Nephron progenitor cell (in vitro differentiated cells): Measurements from ENCODE around the gene PGP.

Experiments used
- DNase-seq: peaks from one replicate; pipeline ENCODE4 v3.0.0; 2021
- H3K27ac Mint-ChIP-seq: 2 replicates; pipeline ENCODE4 v1.8.0; 2021; ENCODE audit warnings: mild to moderate bottlenecking, moderate library complexity, mixed read lengths
- H3K27me3 Mint-ChIP-seq: 2 replicates; pipeline ENCODE4 v1.8.0; 2021; ENCODE audit warnings: mild to moderate bottlenecking, low read depth, mixed read lengths; ENCODE audit not compliant: poor library complexity
- H3K36me3 Mint-ChIP-seq: 2 replicates; pipeline ENCODE4 v1.8.0; 2021; ENCODE audit warnings: low read depth, mixed read lengths
- H3K4me1 Mint-ChIP-seq: 2 replicates; pipeline ENCODE4 v1.8.0; 2021; ENCODE audit warnings: mixed read lengths
- H3K4me3 Mint-ChIP-seq: 2 replicates; pipeline ENCODE4 v1.8.0; 2021; ENCODE audit warnings: mild to moderate bottlenecking, moderate library complexity, mixed read lengths
- H3K9me3 Mint-ChIP-seq: 2 replicates; pipeline ENCODE4 v1.8.0; 2021; ENCODE audit warnings: mild to moderate bottlenecking, moderate library complexity, mixed read lengths
- CTCF ChIP-seq: fragments of 200-600 bp; sonication (generic); IDR thresholded peaks from 2 replicates; pipeline ENCODE4 v1.5.0; 2021; ENCODE audit warnings: antibody characterized with exemption

PGP gene

DNA sequence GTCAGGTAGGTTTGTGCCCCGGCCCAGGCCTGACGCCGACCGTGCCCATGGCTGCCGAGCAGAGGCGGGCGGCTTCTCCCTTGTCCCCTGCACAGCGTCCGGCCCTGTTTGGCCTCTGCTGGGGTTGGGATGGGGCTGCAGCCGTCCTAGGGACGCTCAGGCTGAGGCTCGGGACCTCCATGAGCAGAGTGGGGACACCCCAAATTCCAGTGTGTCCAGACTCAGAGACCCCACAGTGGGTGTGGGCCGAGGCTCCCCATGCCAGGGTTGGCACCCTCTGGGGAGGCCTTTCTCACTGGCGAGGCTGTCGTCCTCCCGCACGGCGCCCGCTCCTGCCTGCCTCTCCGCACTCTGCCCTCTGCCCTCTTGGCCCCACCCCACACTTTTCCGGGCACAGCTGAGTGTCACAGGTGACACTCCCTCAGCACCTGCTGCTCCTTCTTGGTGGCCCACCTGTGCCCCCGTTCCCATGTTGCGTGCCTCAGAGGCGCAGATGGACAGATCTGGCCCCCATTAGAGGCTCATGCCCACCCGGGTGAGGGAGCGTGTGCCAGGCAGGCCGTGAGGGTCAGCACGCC is 43.0 kb downstream of the PGP start:
- no peak overlapping the region for H3K27ac Mint-ChIP-seq
- no peaks in the 10 kb centered on the region for H3K9me3 Mint-ChIP-seq
- H3K27me3 Mint-ChIP-seq: no peaks in the 10 kb centered on the region
- no peak for DNase-seq
- no peaks in the 10 kb centered on the region for H3K4me1 Mint-ChIP-seq
- H3K4me3 Mint-ChIP-seq: no peak overlapping the region
- peaks cover 4% of the 10 kb centered on the region for H3K36me3 Mint-ChIP-seq
- TF ChIP-seq CTCF: no peak

- no peak overlapping the region for H3K27ac Mint-ChIP-seq
- no peaks in the 10 kb centered on the region for H3K27me3 Mint-ChIP-seq
- H3K4me3 Mint-ChIP-seq: no peak overlapping the region
- H3K9me3 Mint-ChIP-seq: no peaks in the 10 kb centered on the region
- no peak for TF ChIP-seq CTCF
- no peak for DNase-seq
- peaks cover 7% of the 10 kb centered on the region for H3K36me3 Mint-ChIP-seq
- no peaks in the 10 kb centered on the region for H3K4me1 Mint-ChIP-seq
Observed at GRCh38 chr16:2170587-2171435, 43.8 kb downstream of the PGP start.

DNA sequence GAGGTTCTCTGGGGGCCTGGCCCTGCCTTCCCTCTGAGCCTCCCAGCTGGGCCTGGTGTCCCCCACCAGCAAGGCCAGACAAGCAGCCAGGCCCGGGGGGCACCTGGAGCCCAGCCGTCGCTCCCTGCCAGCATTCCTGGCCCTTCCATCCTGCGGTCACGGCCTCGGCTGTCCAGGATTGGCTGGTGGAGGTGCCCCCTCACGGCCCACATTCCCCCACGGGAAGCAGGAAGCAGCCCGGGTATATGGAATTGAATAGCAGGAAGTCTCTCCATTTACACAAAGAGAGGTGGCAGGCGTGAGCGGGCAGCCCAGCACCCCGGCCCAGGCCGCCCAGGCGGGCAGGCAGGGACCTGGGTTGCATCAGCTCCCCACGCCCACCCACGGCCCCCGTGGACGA is 44.6 kb downstream of the PGP start:
- Mint-ChIP-seq H3K9me3 (no peaks in the 10 kb centered on the region), H3K36me3 (peaks cover 5% of the 10 kb centered on the region), H3K27ac (no peak overlapping the region), H3K4me1 (no peaks in the 10 kb centered on the region), H3K4me3 (no peak overlapping the region), H3K27me3 (no peaks in the 10 kb centered on the region)
- DNase-seq: no peak
- no peak for TF ChIP-seq CTCF

DNA sequence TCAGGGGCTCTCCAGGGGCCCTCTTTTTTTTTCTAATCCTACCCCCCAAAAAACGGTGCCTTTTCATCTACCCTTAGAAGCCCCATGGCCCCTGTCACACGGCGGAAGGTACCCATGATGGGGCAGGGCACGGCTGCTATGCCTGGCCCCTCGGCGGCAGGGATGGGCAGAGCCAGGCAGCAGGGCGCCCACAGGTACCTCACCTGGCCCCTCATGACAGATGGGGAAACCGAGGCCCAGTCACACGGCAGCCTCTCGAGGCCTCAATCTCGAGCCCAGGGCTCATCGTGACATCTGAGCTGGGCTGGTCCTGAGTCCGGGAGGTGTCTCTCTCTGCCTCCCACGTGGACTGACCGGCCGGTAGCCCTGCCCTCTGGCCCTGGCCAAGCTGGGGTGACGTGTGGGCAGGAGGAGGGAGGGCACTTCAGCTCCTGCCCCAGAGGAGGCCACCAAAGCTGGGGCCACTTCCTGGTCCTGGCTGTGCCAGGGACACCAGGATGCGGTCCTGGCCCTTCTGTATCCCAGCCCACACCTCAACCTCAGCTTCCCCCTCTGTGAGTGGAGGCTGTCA is 47.5 kb downstream of the PGP start:
- Mint-ChIP-seq H3K36me3 (peaks cover 13% of the 10 kb centered on the region), H3K4me1 (no peaks in the 10 kb centered on the region), H3K9me3 (no peaks in the 10 kb centered on the region), H3K4me3 (no peak overlapping the region), H3K27ac (no peak overlapping the region), H3K27me3 (no peaks in the 10 kb centered on the region)
- no peak for DNase-seq
- no peak for TF ChIP-seq CTCF

DNA sequence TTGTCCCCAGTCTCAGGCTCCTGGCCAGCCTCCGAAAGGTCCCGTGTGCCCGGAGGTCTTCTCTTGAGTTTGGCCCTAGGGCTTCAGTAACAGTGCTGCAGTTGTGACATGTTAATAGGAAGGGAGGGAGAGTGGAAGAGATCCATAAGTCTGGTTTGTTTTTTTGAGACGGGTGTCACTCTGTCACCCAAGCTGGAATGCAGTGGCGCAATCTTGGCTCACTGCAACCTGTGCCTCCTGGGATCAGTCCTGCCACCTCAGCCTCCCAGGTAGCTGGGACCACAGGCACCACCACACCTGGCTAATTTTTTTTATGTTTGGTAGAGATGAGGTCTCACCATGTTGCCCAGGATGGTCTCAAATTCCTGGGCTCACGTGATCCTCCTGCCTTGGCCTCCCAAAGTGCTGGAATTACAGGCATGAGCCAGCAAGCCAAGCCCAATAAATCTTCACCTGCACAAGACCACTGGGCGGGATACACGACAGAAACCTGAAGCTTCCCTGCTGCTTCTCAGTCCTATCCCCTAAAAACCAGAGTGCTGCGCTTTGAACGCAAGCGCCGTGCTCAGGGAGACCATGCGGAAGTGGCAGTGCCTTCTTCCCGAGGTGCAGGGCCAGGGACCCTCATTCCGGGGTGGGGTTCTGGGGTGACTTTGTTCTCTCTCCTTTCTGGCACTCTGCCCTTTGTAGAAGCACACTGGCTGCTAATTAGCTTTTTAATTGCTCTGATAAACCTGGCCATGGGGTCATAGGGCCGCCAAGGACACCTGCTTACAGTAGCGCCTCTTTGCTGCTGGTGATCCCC is 48.2 kb downstream of the PGP start:
- H3K4me1 Mint-ChIP-seq: no peaks in the 10 kb centered on the region
- H3K9me3 Mint-ChIP-seq: no peaks in the 10 kb centered on the region
- no peaks in the 10 kb centered on the region for H3K27me3 Mint-ChIP-seq
- H3K36me3 Mint-ChIP-seq: peaks cover 13% of the 10 kb centered on the region
- H3K27ac Mint-ChIP-seq: peak overlapping the region; percentile 84
- H3K4me3 Mint-ChIP-seq: no peak overlapping the region
- no peak for DNase-seq
- no peak for TF ChIP-seq CTCF
